Hepatocyte (in vitro differentiated cells): Measurements from ENCODE around the gene RTP1.

Experiments used
- CTCF ChIP-seq: fragments of 200-600 bp; sonication (generic); IDR thresholded peaks from 2 replicates; pipeline ENCODE4 v1.5.1; 2016; ENCODE audit warnings: antibody characterized with exemption, mild to moderate bottlenecking; ENCODE audit not compliant: poor library complexity
- EZH2phosphoT487 ChIP-seq: fragments of 200-600 bp; sonication (generic); IDR thresholded peaks from one replicate; pipeline ENCODE4 v1.6.1; 2018; ENCODE audit warnings: antibody characterized with exemption, mild to moderate bottlenecking, low read depth, moderate library complexity; ENCODE audit not compliant: unreplicated experiment, severe bottlenecking

GRCh38 chr3:187210545-187211327 is 13.4 kb downstream of the RTP1 start:
- TF ChIP-seq CTCF: no peak
- TF ChIP-seq EZH2phosphoT487: no peak
